Measurements from ENCODE around the gene LILRB2. TPM values are rescaled to one million over a fixed set of nuclear protein-coding genes. Genes with fewer than 3 reads are reported as not detected.
A peak's percentile ranks its signal among the peaks of the same experiment; 100 is the strongest.
"Not testable (repeated sequence)": the region's sequence is repeated elsewhere in the genome, so short reads cannot be mapped to it uniquely, and the experiment has no call there.

Gene LILRB2
- total RNA-seq, 1 experiment from 2014 or later, result not detected

DNA sequence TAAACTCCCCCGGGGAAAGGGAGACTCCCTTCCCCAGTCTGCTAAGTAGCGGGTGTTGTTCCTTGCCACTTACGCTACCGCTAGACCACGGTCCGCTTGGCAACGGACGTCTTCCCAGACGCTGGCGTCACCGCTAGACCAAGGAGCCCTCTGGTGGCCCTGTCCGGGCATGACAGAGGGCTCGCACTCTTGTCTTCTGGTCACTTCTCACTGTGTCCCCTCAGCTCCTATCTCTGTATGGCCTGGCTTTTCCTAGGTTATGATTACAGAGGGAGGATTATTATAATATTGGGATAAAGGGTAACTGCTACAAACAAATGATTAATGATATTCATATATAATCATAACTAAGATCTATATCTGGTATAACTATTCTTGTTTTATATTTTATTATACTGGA lies 42.0 kb upstream of the LILRB2 start:
- H4K20me1 ChIP-seq (ENCODE audit: insufficient read depth); H3K9me3 ChIP-seq (ENCODE audit: insufficient read depth, low read depth); CTCF ChIA-PET; BruUV-seq (replicated peaks); H3K4me3 ChIP-seq; H3K36me3 ChIP-seq (ENCODE audit: low read depth); H3K27ac ChIP-seq; H2AFZ ChIP-seq; POLR2A ChIA-PET (ENCODE audit: unreplicated experiment); H3K4me1 ChIP-seq (replicated peaks; ENCODE audit: insufficient read depth); H3K9me2 ChIP-seq (ENCODE audit: insufficient read depth); H3K79me2 ChIP-seq (ENCODE audit: low read depth); H3K4me2 ChIP-seq; H3F3A ChIP-seq (ENCODE audit: insufficient read depth, low read depth); intact Hi-C loops (cut with micrococcal nuclease; ENCODE audit: unreplicated experiment): not testable (repeated sequence)
- peak in 1 of 2 experiments; percentile 46 for DNase-seq
- H3K27me3 ChIP-seq (ENCODE audit: insufficient read depth, low read depth), result peaks cover 65% of the 10 kb centered on the region
- TF ChIP-seq CTCF (conservative IDR thresholded peaks at IDR 0.05), result peak; percentile 58

- H3K27ac ChIP-seq; POLR2A ChIA-PET (ENCODE audit: unreplicated experiment); H3K9me2 ChIP-seq (ENCODE audit: insufficient read depth); H3K4me3 ChIP-seq; CTCF ChIA-PET; H3K4me1 ChIP-seq (replicated peaks; ENCODE audit: insufficient read depth); intact Hi-C loops (cut with micrococcal nuclease; ENCODE audit: unreplicated experiment); H3F3A ChIP-seq (ENCODE audit: insufficient read depth, low read depth); DNase-seq; H3K79me2 ChIP-seq (ENCODE audit: low read depth); H3K36me3 ChIP-seq (ENCODE audit: low read depth); H4K20me1 ChIP-seq (ENCODE audit: insufficient read depth); H2AFZ ChIP-seq; H3K4me2 ChIP-seq; H3K9me3 ChIP-seq (ENCODE audit: insufficient read depth, low read depth); BruUV-seq (replicated peaks): not testable (repeated sequence)
- peaks cover 65% of the 10 kb centered on the region for H3K27me3 ChIP-seq (ENCODE audit: insufficient read depth, low read depth)
Observed at GRCh38 chr19:54322295-54322694, 41.4 kb upstream of the LILRB2 start.

GRCh38 chr19:54319892-54320670 lies 39.2 kb upstream of the LILRB2 start:
- H3K27ac ChIP-seq, result no peak overlapping the region
- H3K9me3 ChIP-seq (ENCODE audit: insufficient read depth, low read depth), result no peaks in the 10 kb centered on the region
- no peak overlapping the region for H2AFZ ChIP-seq
- intact Hi-C loops (cut with micrococcal nuclease; ENCODE audit: unreplicated experiment), result no loop called here
- no peaks in the 10 kb centered on the region for H4K20me1 ChIP-seq (ENCODE audit: insufficient read depth)
- no peaks in the 10 kb centered on the region for H3F3A ChIP-seq (ENCODE audit: insufficient read depth, low read depth)
- no peaks in the 10 kb centered on the region for H3K4me1 ChIP-seq (replicated peaks; ENCODE audit: insufficient read depth)
- POLR2A ChIA-PET (ENCODE audit: unreplicated experiment), result no interaction called here
- no peaks in the 10 kb centered on the region for H3K9me2 ChIP-seq (ENCODE audit: insufficient read depth)
- H3K4me2 ChIP-seq, result no peak overlapping the region
- H3K79me2 ChIP-seq (ENCODE audit: low read depth), result no peaks in the 10 kb centered on the region
- no peak for TF ChIP-seq EZH2 (IDR thresholded peaks at IDR 0.05; ENCODE audit: low read depth)
- no peak for TF ChIP-seq CTCF (conservative IDR thresholded peaks at IDR 0.05)
- CTCF ChIA-PET, result no interaction called here
- H3K4me3 ChIP-seq, result no peak overlapping the region
- no TSS peak for BruUV-seq (replicated peaks)
- peaks cover 70% of the 10 kb centered on the region for H3K27me3 ChIP-seq (ENCODE audit: insufficient read depth, low read depth)
- no peak for DNase-seq
- no peaks in the 10 kb centered on the region for H3K36me3 ChIP-seq (ENCODE audit: low read depth)

GRCh38 chr19:54319049-54319448 lies 38.1 kb upstream of the LILRB2 start:
- Histone ChIP-seq H3K4me3 (no peak overlapping the region), H3K27ac (no peak overlapping the region), H3K4me1 (replicated peaks; ENCODE audit: insufficient read depth) (no peaks in the 10 kb centered on the region), H3K27me3 (ENCODE audit: insufficient read depth, low read depth) (peaks cover 80% of the 10 kb centered on the region), H3K9me3 (ENCODE audit: insufficient read depth, low read depth) (no peaks in the 10 kb centered on the region), H3K36me3 (ENCODE audit: low read depth) (no peaks in the 10 kb centered on the region), H3F3A (ENCODE audit: insufficient read depth, low read depth) (no peaks in the 10 kb centered on the region), H2AFZ (no peak overlapping the region), H3K4me2 (no peak overlapping the region), H4K20me1 (ENCODE audit: insufficient read depth) (no peaks in the 10 kb centered on the region), H3K79me2 (ENCODE audit: low read depth) (no peaks in the 10 kb centered on the region), H3K9me2 (ENCODE audit: insufficient read depth) (no peaks in the 10 kb centered on the region)
- no TSS peak for BruUV-seq (replicated peaks)
- DNase-seq, result no peak
- TF ChIP-seq EZH2 (IDR thresholded peaks at IDR 0.05; ENCODE audit: low read depth) (no peak), CTCF (conservative IDR thresholded peaks at IDR 0.05) (no peak)
- intact Hi-C loops (cut with micrococcal nuclease; ENCODE audit: unreplicated experiment), result no loop called here
- ChIA-PET POLR2A (ENCODE audit: unreplicated experiment) (no interaction called here), CTCF (no interaction called here)
